Measurements from ENCODE around the gene PGAP3.

PGAP3 gene

DNA sequence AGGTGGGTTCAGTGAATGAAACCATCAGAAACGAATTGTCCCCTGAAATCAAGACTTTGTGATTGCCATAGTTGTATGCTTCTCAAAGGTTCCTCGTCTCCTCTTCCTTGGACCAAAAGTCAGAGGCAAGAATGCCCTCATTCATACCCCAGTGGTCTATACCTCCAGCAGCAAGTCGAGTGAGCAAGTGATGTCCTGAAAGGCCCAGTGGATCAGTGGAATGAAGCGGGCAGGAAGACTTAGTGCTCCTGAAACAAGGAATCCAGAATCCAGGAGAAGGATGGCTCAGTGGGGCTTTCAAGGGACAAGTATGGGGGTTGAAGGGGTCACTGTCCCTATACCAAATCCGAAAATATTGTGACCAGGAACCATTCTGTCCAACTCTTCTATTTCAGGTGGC, 6.7 kb upstream of the PGAP3 start:
- no peak for DNase-seq

- no peak for DNase-seq
Measured at GRCh38 chr17:39688945-39689344, 1.1 kb upstream of the PGAP3 start.

DNA sequence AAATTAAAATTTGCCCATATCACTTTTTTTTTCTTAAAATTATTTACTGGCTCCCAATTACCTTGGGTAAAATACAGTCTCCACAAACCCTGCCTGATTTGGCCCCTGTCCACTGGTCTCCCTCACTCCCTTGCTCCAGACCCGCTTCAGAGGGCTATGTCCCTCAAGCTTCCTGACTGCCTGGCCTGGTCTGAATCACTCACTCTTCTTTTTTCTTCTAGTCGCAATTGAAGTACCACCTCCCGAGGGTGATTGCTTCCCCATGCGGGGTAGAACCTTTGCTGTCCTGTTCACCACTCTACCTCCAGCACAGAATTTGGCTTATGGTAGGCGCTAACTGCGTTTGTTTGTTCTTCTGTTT, 598 bp upstream of the PGAP3 start:
- DNase-seq = no peak

DNA sequence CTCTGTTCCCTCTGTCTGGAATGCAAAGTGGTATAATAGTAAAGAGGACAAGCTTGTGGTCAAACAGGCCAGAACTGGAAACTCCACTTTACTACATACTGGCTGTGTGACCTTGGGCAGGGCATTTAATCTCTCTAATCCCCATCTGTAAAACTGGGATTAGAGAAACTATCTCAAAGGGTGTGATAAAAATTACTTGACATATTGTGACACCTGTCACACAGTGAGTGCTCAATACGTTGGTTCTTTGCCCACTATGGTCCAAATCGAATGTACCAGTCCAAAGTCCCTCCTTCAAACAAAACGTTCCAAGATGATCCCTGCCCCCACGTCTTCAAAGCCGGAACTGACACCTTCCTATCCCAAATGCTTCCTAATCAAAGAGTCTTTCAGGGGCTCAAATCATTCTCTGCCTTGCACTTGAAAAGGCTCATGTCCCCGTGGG, 734 bp downstream of the PGAP3 start:
- no peak for DNase-seq

DNA sequence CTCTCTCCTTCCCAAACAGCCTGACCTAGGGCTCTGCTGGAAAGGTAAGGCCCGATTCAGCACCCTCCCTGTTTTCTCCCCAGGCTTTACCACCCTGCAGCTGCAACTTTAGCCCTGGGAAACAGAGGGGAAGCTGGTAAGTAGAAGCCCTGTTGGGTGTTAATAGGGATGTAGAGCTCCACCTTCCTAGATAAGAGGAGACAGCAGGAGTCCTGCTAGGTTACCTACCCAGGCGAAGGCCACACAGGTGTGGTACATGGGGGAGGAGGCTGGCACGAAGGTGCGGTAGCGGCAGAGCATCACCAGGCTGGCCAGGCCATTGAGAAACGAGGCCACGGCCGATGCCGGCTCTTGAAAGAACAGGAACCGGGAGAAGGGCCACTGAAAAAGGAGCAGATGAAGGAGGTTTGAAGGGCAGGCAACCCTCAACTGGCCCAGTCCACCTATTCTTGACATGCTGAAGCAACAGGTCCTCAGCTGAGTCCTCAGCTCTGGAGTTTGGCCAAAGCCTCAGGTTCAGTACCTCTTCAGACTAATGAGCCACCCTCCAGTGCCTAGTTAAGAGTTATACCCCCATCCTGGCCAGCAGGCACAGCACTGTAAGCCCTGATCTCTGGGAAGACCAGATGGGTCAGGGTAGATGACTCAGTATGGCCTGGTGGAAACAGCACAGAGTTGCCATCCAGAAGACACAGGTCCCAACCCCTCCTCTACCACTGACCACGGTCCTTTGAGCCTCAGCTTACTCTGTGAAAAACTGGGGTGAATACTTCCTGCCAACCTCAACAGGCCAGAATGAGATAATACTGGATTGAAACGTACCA, 3.3 kb downstream of the PGAP3 start:
- no peak for DNase-seq

- no peak for DNase-seq
Measured at GRCh38 chr17:39683295-39683939, 4.4 kb downstream of the PGAP3 start.

- DNase-seq = peak; percentile 51 to 62
Measured at GRCh38 chr17:39679521-39680192, 8.2 kb downstream of the PGAP3 start.

GRCh38 chr17:39678340-39679116, 9.3 kb downstream of the PGAP3 start:
- no peak for DNase-seq

DNA sequence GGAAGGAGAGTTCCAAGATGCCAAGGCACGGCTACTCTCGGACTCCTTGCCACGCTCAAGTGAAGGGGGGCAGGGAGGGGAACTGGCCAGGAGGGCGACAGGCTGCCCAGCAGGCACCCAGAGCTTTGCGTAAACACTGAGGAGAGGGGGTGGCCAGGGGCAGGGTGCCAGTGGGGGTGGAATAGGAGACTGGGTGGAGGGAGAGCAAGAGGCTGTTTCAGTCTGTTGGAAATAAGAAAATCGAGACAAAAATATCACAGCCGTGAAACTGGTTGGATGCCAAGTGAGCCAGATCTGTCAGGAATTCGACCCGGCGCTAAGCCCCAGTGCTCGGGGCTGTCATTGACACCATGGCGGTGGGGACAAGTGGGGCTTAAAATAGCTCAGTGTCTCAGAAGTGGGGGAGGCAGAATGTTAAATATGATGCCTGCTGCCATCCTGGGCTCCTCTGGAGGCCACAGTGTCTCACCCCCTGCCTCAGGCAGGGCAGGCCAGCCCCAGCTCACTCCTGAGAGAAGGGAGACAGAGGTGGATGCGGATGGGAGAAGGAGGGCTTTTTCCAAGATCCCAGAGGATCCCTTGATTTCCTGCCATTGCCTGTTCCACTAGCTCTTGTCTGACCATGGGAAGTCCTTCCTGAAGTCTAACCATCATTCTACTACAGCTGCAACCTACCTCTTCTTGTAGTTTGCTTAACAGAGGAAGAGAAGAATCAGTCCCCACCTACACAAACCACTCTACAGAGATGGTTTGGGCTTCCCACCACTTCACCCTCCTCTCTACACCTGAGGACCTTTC, 10.1 kb downstream of the PGAP3 start:
- DNase-seq = no peak

GRCh38 chr17:39677072-39677471, 10.8 kb downstream of the PGAP3 start:
- DNase-seq = no peak

- peak; percentile 67 to 74 for DNase-seq
Measured at GRCh38 chr17:39676198-39676819, 11.5 kb downstream of the PGAP3 start.

- no peak for DNase-seq
Measured at GRCh38 chr17:39675390-39676082, 12.3 kb downstream of the PGAP3 start.

DNA sequence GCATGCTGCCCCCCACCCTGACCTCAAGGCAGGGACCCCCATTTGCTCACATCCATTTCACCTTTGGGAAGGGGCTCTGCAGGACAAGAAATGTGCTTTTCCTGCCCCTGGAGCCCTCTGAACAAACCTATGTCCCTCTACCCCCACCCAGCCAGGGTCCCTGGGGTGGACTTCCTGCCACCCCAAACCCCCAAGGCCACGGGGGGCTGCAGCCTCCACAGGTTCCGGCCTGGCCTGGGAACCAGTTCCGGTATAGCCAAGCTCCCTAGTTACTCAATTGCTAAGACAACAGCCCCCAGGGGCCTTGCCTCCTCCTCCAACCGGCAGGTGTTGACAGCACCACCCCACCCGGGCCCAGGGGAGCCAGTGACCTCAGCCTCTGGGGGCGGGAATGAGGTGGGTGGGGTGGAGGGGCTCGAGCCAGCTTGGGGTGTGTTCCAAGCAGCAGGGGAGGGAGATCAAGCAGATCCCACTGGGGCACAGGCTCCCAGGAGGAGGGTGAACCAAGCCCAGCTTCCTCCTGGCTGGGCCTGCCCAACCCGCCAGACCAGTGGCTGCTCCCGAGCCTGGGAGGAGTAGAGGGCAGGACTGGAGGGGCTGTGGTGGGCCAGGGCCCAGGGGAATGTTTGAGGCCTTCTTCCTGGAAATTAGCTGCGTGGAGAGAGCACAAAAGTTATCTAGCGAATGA, 13.0 kb downstream of the PGAP3 start:
- no peak for DNase-seq

DNA sequence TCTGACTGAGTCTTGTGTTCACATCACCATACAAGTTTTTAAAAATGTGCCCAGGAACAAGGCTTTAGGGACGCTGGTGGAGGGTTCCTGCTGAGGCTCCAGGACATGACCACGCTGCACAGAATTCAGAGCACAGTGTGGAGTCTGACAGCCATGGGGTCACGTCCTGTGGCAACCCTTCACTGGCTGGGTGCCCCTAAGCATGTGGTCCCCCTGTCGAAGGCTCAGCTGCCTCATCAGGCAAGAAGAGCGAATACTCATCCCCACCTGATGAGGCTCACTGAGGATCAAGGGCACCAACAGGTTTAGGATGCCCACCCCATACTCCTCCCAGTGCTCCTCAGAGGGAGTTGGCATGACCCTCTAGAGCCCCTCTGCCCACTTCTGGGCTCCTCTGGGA, 13.7 kb downstream of the PGAP3 start:
- DNase-seq = no peak

DNA sequence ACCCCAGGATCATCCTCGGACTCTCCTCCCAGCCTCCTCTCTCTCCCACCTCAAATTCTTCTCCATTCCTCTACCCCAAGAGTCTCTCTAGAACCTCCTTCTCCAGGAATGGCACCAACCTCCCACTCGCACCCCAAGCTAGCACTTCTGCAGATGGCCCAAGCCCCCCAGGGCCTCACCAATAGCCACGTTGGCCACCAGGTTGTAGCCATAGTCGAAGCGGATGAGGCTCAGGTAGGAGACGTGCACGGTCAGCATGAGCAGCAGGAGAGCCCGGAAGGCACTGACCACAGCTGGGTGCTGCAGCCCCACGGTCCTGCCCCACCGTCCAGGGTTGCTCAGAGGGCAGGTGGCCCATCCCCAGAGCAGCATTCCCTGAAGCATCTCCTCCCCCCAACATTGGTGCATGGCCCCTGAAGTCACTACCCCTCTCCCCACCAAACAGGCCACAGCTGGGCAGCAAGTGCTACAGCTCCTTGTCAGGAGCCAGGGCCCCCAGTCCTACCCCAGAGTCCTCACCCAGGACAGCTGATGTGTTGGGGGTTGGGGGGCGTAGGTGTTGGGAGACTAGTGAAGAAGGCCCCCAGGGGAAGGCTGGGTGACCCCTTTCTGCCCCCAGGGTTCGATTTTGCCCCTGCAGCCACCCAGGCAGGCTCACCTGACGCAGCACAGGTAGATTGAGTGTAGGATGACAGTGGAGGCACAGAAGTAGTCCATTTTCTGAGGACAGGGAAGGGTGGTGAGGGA, 14.3 kb downstream of the PGAP3 start:
- DNase-seq = no peak

GRCh38 chr17:39672522-39673334, 15.1 kb downstream of the PGAP3 start:
- no peak for DNase-seq

- no peak for DNase-seq
Measured at GRCh38 chr17:39671651-39672521, 16.0 kb downstream of the PGAP3 start.

DNA sequence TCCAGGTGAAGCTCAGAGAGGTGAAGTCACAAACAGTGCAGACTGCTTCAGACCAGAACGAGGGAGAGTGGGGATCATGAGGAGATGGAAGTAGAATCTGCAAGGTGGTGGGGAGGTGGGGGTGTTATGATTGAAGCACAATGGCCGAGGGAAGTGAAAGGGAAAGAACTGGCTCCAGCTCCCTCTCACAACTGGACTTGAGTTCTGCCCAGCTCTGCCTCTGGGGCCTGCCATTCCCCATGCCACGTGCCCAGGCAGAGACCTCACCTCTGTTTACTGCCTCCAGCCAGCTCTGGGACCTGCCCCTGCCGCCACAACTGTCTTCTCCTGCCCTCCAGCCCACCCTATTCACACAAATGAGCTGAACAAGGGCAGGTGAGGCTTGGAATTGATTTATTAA, 17.1 kb downstream of the PGAP3 start:
- no peak for DNase-seq

Data from CD4-positive, alpha-beta T cell treated with Interferon alpha-2 for 1 hour (primary cell).